Kidney epithelial cell (primary cell): Measurements from ENCODE around the gene SLC26A11. TPM values are rescaled to one million over a fixed set of nuclear protein-coding genes. Genes with fewer than 3 reads are reported as not detected.

Experiments used
- DNase-seq: peaks from one replicate; pipeline ENCODE4 v3.0.0-alpha.2; 2010; ENCODE audit warnings: low read depth
- H3K27me3 ChIP-seq: 2 replicates; pipeline ENCODE4 v1.6.0; 2011; ENCODE audit warnings: low read length; ENCODE audit not compliant: control insufficient read depth, insufficient read depth
- H3K36me3 ChIP-seq: 2 replicates; pipeline ENCODE4 v1.5.1; 2011; ENCODE audit warnings: low read length; ENCODE audit not compliant: control insufficient read depth, insufficient read depth
- H3K4me3 ChIP-seq: 2 replicates; pipeline ENCODE4 v1.5.1; 2011; ENCODE audit warnings: low read depth, mild to moderate bottlenecking, control low read depth, low read length
- total RNA-seq: library from RNA; depleted of rRNA; stranded (reverse); fragments of >200 nt; gene quantifications from 2 replicates; pipeline ENCODE4 v1.2.3, GENCODE V29; 2015
- TF ChIP-seq, protein P1 (sequence below): IDR thresholded peaks from 2 replicates; pipeline ENCODE4 v1.5.1; 2011; ENCODE audit warnings: mild to moderate bottlenecking, moderate library complexity, low read length, control low read depth, inconsistent platforms; ENCODE audit not compliant: insufficient read depth, poor library complexity, severe bottlenecking

Gene SLC26A11
- total RNA-seq, 1 donor from 2014 or later: 19.1 TPM

DNA sequence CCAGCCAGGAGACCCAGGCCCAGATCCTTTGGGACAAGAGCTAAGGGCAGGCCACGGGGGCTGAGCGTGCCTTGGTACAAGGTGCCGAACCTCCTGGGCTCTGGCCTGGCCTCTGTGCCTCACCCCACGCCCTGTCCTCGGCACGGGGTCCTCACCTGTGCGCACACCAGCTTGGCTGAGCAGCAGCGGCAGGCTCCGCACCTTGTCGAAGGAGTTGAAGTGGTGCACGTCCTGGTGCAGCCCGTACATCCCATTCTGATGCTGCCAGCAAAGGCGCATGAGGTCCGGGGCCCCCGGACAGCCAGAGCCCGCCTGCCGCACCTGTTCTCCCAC, 5.4 kb upstream of the SLC26A11 start:
- TF ChIP-seq, protein P1, sequence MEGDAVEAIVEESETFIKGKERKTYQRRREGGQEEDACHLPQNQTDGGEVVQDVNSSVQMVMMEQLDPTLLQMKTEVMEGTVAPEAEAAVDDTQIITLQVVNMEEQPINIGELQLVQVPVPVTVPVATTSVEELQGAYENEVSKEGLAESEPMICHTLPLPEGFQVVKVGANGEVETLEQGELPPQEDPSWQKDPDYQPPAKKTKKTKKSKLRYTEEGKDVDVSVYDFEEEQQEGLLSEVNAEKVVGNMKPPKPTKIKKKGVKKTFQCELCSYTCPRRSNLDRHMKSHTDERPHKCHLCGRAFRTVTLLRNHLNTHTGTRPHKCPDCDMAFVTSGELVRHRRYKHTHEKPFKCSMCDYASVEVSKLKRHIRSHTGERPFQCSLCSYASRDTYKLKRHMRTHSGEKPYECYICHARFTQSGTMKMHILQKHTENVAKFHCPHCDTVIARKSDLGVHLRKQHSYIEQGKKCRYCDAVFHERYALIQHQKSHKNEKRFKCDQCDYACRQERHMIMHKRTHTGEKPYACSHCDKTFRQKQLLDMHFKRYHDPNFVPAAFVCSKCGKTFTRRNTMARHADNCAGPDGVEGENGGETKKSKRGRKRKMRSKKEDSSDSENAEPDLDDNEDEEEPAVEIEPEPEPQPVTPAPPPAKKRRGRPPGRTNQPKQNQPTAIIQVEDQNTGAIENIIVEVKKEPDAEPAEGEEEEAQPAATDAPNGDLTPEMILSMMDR: no peak
- no peak for DNase-seq
- Histone ChIP-seq H3K27me3 (no peaks in the 10 kb centered on the region), H3K4me3 (no peak overlapping the region), H3K36me3 (peaks cover 2% of the 10 kb centered on the region)

DNA sequence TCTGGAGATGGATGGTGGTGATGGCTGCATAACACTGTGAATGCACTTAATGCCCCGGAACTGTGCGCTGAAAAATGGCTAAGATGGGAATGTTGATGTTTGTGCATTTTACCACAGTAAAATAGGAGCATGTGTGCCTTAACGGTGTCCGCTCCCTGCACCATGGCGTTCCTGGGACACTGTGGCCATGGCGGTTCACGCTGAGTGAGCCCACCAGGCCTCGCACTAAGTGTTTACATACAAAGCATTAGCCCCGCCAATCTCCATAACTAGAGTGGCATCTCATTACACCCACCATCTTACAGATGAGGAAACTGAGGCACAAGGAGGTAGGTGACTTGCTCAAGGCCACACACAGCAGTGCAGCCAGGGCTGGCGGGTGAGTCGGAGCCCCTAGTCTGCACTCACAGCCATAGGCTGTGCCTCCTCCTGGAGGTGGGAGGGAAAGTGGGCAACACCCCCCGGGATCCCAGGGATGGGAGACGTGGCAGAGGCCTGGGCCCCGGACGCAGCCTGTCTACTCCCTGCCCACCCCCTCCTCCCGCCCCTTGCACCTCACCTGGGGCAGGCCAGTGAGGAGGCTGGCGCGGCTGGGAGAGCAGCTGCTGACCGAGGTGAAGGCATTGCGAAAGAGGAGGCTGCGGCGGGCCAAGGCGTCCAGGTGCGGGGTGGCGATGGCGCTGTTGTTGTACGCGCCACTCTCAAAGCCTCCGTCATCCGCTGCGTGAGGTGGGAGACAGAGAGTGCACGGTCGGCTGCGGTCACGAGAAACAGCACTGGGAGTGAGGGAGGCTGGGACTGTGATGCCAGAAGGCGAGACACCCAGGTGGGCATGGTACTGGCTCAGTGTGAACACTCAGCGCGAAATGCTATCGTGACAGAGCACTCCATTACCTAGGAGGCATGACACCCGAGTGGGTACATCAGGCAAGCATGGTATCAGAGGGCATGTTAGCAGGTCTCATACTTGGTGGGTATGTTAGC, 3.5 kb upstream of the SLC26A11 start:
- no peak for DNase-seq
- Histone ChIP-seq H3K27me3 (no peaks in the 10 kb centered on the region), H3K4me3 (no peak overlapping the region), H3K36me3 (peaks cover 2% of the 10 kb centered on the region)
- TF ChIP-seq, protein P1: no peak

GRCh38 chr17:80217703-80218362, 2.4 kb upstream of the SLC26A11 start:
- Histone ChIP-seq H3K36me3 (peaks cover 2% of the 10 kb centered on the region), H3K27me3 (no peaks in the 10 kb centered on the region), H3K4me3 (no peak overlapping the region)
- TF ChIP-seq, protein P1: no peak
- DNase-seq: no peak

GRCh38 chr17:80218391-80218790, 1.8 kb upstream of the SLC26A11 start:
- TF ChIP-seq, protein P1: no peak
- DNase-seq: no peak
- Histone ChIP-seq H3K4me3 (no peak overlapping the region), H3K36me3 (peaks cover 2% of the 10 kb centered on the region), H3K27me3 (no peaks in the 10 kb centered on the region)

DNA sequence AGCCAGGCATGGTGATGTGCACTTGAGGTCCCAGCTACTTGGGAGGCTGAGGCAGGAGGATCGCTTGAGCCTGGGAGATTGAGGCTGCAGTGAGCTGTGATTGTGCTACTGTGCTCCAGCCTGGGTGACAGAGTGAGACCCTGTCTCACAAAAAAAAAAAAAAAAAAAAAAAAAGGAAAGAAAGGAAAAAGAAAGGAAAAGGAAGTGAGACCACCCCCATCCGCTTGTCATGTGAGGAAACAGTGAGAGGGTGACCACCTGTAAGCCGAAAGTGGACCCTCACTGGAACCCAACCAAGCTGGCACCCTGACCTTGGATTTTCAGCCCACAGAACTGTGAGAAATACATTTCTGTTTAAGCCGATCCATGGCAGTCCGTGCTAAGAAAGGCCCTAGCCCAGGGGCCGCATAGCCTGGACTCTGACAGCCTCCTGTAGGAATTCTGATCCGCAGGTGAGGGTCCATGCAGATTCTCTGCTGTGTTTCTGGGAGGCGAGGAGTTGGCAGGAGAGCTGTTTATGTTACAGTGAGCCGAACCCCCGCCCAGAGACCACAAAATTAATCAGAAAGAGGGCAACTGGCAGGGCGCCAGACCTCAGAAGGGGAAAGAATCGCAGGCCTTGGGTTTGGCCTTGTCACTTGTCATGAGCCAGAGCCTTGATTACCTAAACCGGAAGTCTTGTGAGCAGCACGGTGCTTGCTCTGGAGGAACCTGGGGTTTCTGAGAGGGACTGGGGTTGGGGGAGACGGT, 1.0 kb upstream of the SLC26A11 start:
- Histone ChIP-seq H3K27me3 (no peaks in the 10 kb centered on the region), H3K4me3 (peak overlapping the region; percentile 78), H3K36me3 (peaks cover 2% of the 10 kb centered on the region)
- DNase-seq: peak; percentile 52
- TF ChIP-seq, protein P1: no peak
